IMR-90 (cell line): ENCODE data around the gene DZIP3.

Experiments used
- BHLHE40 ChIP-seq: fragments of 150-350 bp; IDR thresholded peaks from 2 replicates; pipeline ENCODE4 v1.6.1; 2016; ENCODE audit warnings: mild to moderate bottlenecking, low read depth, low read length
- CEBPB ChIP-seq: IDR thresholded peaks from 2 replicates; pipeline ENCODE4 v1.6.1; 2012; ENCODE audit warnings: low read depth, low read length, improper control_type of control experiment
- MAFK ChIP-seq: IDR thresholded peaks from 2 replicates; pipeline ENCODE4 v1.6.1; 2012; ENCODE audit warnings: low read depth, low read length, improper control_type of control experiment
- MAZ ChIP-seq: IDR thresholded peaks from 2 replicates; pipeline ENCODE4 v1.6.1; 2012; ENCODE audit warnings: low read depth, mild to moderate bottlenecking, low read length, improper control_type of control experiment, moderate library complexity, borderline replicate concordance
- MXI1 ChIP-seq: IDR thresholded peaks from 2 replicates; pipeline ENCODE4 v1.6.1; 2012; ENCODE audit warnings: low read depth, mild to moderate bottlenecking, low read length, moderate library complexity, borderline replicate concordance
- POLR2A ChIP-seq: IDR thresholded peaks from 2 replicates; pipeline ENCODE4 v1.6.1; 2012; ENCODE audit warnings: mild to moderate bottlenecking, low read depth, low read length
- RAD21 ChIP-seq: IDR thresholded peaks from 2 replicates; pipeline ENCODE4 v1.6.1; 2012; ENCODE audit warnings: low read length, improper control_type of control experiment
- RCOR1 ChIP-seq: IDR thresholded peaks from 2 replicates; pipeline ENCODE4 v1.6.1; 2012; ENCODE audit warnings: mild to moderate bottlenecking, low read length, improper control_type of control experiment; ENCODE audit not compliant: insufficient replicate concordance
- SMC3 ChIP-seq: fragments of 150-350 bp; IDR thresholded peaks from 2 replicates; pipeline ENCODE4 v1.6.1; 2016; ENCODE audit warnings: low read depth, mild to moderate bottlenecking, antibody characterized with exemption, low read length, moderate library complexity
- TF ChIP-seq, protein P1 (sequence below): conservative IDR thresholded peaks from 2 replicates; pipeline ENCODE4 v1.5.1; 2012; ENCODE audit warnings: mild to moderate bottlenecking, low read depth, low read length, improper control_type of control experiment

DNA sequence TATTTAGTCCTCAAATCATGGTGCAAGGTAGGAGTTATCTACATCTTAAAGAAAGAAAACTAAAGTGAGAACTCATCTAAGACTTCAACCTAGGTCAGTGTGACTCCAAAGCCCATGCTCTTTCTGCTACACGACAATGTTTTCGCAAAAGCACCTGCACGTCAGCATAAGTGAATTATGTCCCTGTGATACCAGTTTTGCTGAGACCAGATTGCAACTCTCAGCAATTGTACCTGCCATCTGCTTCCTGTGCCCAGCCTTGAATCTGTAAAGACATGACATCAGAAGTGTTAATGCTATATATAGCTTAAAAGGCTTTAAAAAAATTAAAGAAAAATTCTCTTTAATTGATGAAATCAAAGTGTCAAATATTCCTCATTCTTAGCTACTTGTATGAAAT is 124.3 kb downstream of the DZIP3 start:
- TF ChIP-seq, protein P1, sequence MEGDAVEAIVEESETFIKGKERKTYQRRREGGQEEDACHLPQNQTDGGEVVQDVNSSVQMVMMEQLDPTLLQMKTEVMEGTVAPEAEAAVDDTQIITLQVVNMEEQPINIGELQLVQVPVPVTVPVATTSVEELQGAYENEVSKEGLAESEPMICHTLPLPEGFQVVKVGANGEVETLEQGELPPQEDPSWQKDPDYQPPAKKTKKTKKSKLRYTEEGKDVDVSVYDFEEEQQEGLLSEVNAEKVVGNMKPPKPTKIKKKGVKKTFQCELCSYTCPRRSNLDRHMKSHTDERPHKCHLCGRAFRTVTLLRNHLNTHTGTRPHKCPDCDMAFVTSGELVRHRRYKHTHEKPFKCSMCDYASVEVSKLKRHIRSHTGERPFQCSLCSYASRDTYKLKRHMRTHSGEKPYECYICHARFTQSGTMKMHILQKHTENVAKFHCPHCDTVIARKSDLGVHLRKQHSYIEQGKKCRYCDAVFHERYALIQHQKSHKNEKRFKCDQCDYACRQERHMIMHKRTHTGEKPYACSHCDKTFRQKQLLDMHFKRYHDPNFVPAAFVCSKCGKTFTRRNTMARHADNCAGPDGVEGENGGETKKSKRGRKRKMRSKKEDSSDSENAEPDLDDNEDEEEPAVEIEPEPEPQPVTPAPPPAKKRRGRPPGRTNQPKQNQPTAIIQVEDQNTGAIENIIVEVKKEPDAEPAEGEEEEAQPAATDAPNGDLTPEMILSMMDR = no peak
- TF ChIP-seq POLR2A (no peak), RCOR1 (no peak), MAZ (no peak), RAD21 (no peak), CEBPB (no peak), SMC3 (no peak), MAFK (no peak), MXI1 (no peak), BHLHE40 (no peak)
